Measurements from ENCODE around the gene TRAPPC14. TPM values are rescaled to one million over a fixed set of nuclear protein-coding genes. Genes with fewer than 3 reads are reported as not detected.

Gene TRAPPC14
- total RNA-seq, 2 experiments from 2014 or later, result 54.0 to 54.6 TPM

GRCh38 chr7:100171087-100171681 lies 12.7 kb upstream of the TRAPPC14 start:
- Mint-ChIP-seq H3K4me1 (peaks cover 69% of the 10 kb centered on the region), H3K27me3 (peaks cover 9% of the 10 kb centered on the region), H3K27ac (peak overlapping the region; percentile 84), H3K9me3 (no peaks in the 10 kb centered on the region), H3K4me3 (peak overlapping the region; percentile 61), H3K36me3 (ENCODE audit: low read depth) (peaks cover 13% of the 10 kb centered on the region)
- CTCF ChIA-PET, result interaction anchor here (0.6 to 1.5 kb wide), 4 partner anchors 7 to 19 kb away, joined by 3 to 5 read pairs (median 4); no protein-coding TSS in a partner anchor
- peak; percentile 33 for DNase-seq
- POLR2A ChIA-PET, result no interaction called here

- Mint-ChIP-seq H3K4me3 (peak overlapping the region; percentile 61), H3K27ac (peak overlapping the region; percentile 84), H3K36me3 (ENCODE audit: low read depth) (peaks cover 11% of the 10 kb centered on the region), H3K9me3 (no peaks in the 10 kb centered on the region), H3K27me3 (peaks cover 9% of the 10 kb centered on the region), H3K4me1 (peaks cover 70% of the 10 kb centered on the region)
- DNase-seq, result no peak
- CTCF ChIA-PET, result interaction anchor here (0.6 to 1.5 kb wide), 3 partner anchors 10 to 20 kb away, joined by 3 to 5 read pairs (median 5); no protein-coding TSS in a partner anchor
- POLR2A ChIA-PET, result no interaction called here
These were observed 11.8 kb upstream of the TRAPPC14 start for GRCh38 chr7:100170101-100170897.

- Mint-ChIP-seq H3K4me1 (peaks cover 69% of the 10 kb centered on the region), H3K36me3 (ENCODE audit: low read depth) (peaks cover 10% of the 10 kb centered on the region), H3K4me3 (peak overlapping the region; percentile 78), H3K27me3 (peaks cover 9% of the 10 kb centered on the region), H3K27ac (peak overlapping the region; percentile 94), H3K9me3 (no peaks in the 10 kb centered on the region)
- CTCF ChIA-PET, result interaction anchor here (1.1 to 2.1 kb wide), 2 partner anchors 8 to 36 kb away, joined by 4 to 7 read pairs; partner anchors contain the start of genes GPC2 and STAG3
- peak; percentile 31 for DNase-seq
- POLR2A ChIA-PET, result no interaction called here
These were observed 10.8 kb upstream of the TRAPPC14 start for GRCh38 chr7:100169147-100169850.

GRCh38 chr7:100167912-100168323 lies 9.4 kb upstream of the TRAPPC14 start:
- no peaks in the 10 kb centered on the region for H3K9me3 Mint-ChIP-seq
- POLR2A ChIA-PET, result interaction anchor here (1.0 kb wide), 2 partner anchors 8 to 11 kb away, joined by 3 to 5 read pairs; no protein-coding TSS in a partner anchor
- peaks cover 79% of the 10 kb centered on the region for H3K4me1 Mint-ChIP-seq
- CTCF ChIA-PET, result interaction anchor here (0.9 to 2.1 kb wide), 6 partner anchors 8 to 53 kb away, joined by 3 to 7 read pairs (median 4); partner anchors contain the start of genes GPC2 and STAG3
- H3K4me3 Mint-ChIP-seq, result peak overlapping the region; percentile 78
- DNase-seq, result no peak
- H3K27me3 Mint-ChIP-seq, result peaks cover 9% of the 10 kb centered on the region
- peak overlapping the region; percentile 94 for H3K27ac Mint-ChIP-seq
- peaks cover 11% of the 10 kb centered on the region for H3K36me3 Mint-ChIP-seq (ENCODE audit: low read depth)

GRCh38 chr7:100166970-100167911 lies 8.7 kb upstream of the TRAPPC14 start:
- no peaks in the 10 kb centered on the region for H3K9me3 Mint-ChIP-seq
- peak overlapping the region; percentile 78 for H3K4me3 Mint-ChIP-seq
- ChIA-PET POLR2A (interaction anchor here (1.0 kb wide), 2 partner anchors 10 to 19 kb away, joined by 3 read pairs; partner anchors contain the start of gene LAMTOR4), CTCF (interaction anchor here (0.9 to 2.4 kb wide), 8 partner anchors 10 to 54 kb away, joined by 3 to 9 read pairs (median 4); partner anchors contain the start of genes GPC2 and STAG3)
- H3K27ac Mint-ChIP-seq, result peak overlapping the region; percentile 94
- peaks cover 11% of the 10 kb centered on the region for H3K36me3 Mint-ChIP-seq (ENCODE audit: low read depth)
- no peak for DNase-seq
- peaks cover 9% of the 10 kb centered on the region for H3K27me3 Mint-ChIP-seq
- peaks cover 85% of the 10 kb centered on the region for H3K4me1 Mint-ChIP-seq

- POLR2A ChIA-PET, result interaction anchor here (1.0 kb wide), 1 partner anchor 18 kb away, joined by 3 read pairs; the partner anchor contains the start of gene LAMTOR4
- CTCF ChIA-PET, result interaction anchor here (0.7 to 2.4 kb wide), 6 partner anchors 10 to 38 kb away, joined by 3 to 9 read pairs (median 3); partner anchors contain the start of genes GPC2 and STAG3
- Mint-ChIP-seq H3K4me3 (peak overlapping the region; percentile 78), H3K9me3 (no peaks in the 10 kb centered on the region), H3K4me1 (peaks cover 87% of the 10 kb centered on the region), H3K27me3 (peaks cover 7% of the 10 kb centered on the region), H3K36me3 (ENCODE audit: low read depth) (peaks cover 11% of the 10 kb centered on the region), H3K27ac (peak overlapping the region; percentile 94)
- peak; percentile 72 for DNase-seq
These were observed 7.9 kb upstream of the TRAPPC14 start for GRCh38 chr7:100166317-100166940.

- Mint-ChIP-seq H3K27me3 (no peaks in the 10 kb centered on the region), H3K36me3 (ENCODE audit: low read depth) (peaks cover 10% of the 10 kb centered on the region), H3K4me3 (peak overlapping the region; percentile 60), H3K4me1 (peaks cover 78% of the 10 kb centered on the region), H3K27ac (peak overlapping the region; percentile 98), H3K9me3 (no peaks in the 10 kb centered on the region)
- POLR2A ChIA-PET, result interaction anchor here (0.6 kb wide), 1 partner anchor 61 kb away, joined by 5 read pairs; no protein-coding TSS in a partner anchor
- CTCF ChIA-PET, result interaction anchor here (0.5 to 1.3 kb wide), 7 partner anchors 8 to 41 kb away, joined by 3 to 5 read pairs (median 3); partner anchors contain the start of genes LAMTOR4 and MBLAC1
- DNase-seq, result no peak
These were observed 5.3 kb upstream of the TRAPPC14 start for GRCh38 chr7:100163871-100164270.

- Mint-ChIP-seq H3K9me3 (no peaks in the 10 kb centered on the region), H3K27me3 (no peaks in the 10 kb centered on the region), H3K36me3 (ENCODE audit: low read depth) (peaks cover 10% of the 10 kb centered on the region), H3K27ac (peak overlapping the region; percentile 98), H3K4me3 (peak overlapping the region; percentile 60), H3K4me1 (peaks cover 72% of the 10 kb centered on the region)
- DNase-seq, result peak; percentile 47
- ChIA-PET CTCF (interaction anchor here (0.6 to 1.2 kb wide), 4 partner anchors 20 to 279 kb away, joined by 3 to 5 read pairs (median 3); partner anchors contain the start of gene MBLAC1), POLR2A (interaction anchor here (0.6 kb wide), 1 partner anchor 62 kb away, joined by 5 read pairs; no protein-coding TSS in a partner anchor)
These were observed 4.5 kb upstream of the TRAPPC14 start for GRCh38 chr7:100163006-100163531.

GRCh38 chr7:100160067-100160466 lies 1.5 kb upstream of the TRAPPC14 start:
- H3K9me3 Mint-ChIP-seq, result no peaks in the 10 kb centered on the region
- ChIA-PET POLR2A (interaction anchor here (0.7 kb wide), 1 partner anchor 8 kb away, joined by 5 read pairs; the partner anchor contains the start of gene GAL3ST4), CTCF (interaction anchor here (0.9 to 1.3 kb wide), 2 partner anchors 8 to 16 kb away, joined by 3 read pairs; partner anchors contain the start of gene GAL3ST4)
- peaks cover 31% of the 10 kb centered on the region for H3K36me3 Mint-ChIP-seq (ENCODE audit: low read depth)
- peaks cover 70% of the 10 kb centered on the region for H3K4me1 Mint-ChIP-seq
- no peaks in the 10 kb centered on the region for H3K27me3 Mint-ChIP-seq
- DNase-seq, result no peak
- peak overlapping the region; percentile 36 for H3K27ac Mint-ChIP-seq
- no peak overlapping the region for H3K4me3 Mint-ChIP-seq

- no peak for DNase-seq
- Mint-ChIP-seq H3K27ac (peak overlapping the region; percentile 86), H3K4me3 (peak overlapping the region; percentile 78), H3K4me1 (peaks cover 69% of the 10 kb centered on the region), H3K27me3 (no peaks in the 10 kb centered on the region), H3K36me3 (ENCODE audit: low read depth) (peaks cover 34% of the 10 kb centered on the region), H3K9me3 (no peaks in the 10 kb centered on the region)
- CTCF ChIA-PET, result interaction anchor here (1.3 to 1.8 kb wide), 3 partner anchors 17 to 59 kb away, joined by 3 to 5 read pairs (median 3); no protein-coding TSS in a partner anchor
- POLR2A ChIA-PET, result interaction anchor here (0.7 kb wide), 1 partner anchor 535 kb away, joined by 4 read pairs; no protein-coding TSS in a partner anchor
These were observed 638 bp upstream of the TRAPPC14 start for GRCh38 chr7:100159099-100159623.
